Tibial nerve (tissue), 4 donors: ENCODE data around the gene ASCL1. TPM values are rescaled to one million over a fixed set of nuclear protein-coding genes. Genes with fewer than 3 reads are reported as not detected.

ENCODE experiments used
- DNase-seq, 2 donors: peaks; one replicate each; pipeline ENCODE4 v3.0.0-alpha.2; 2019; ENCODE audit warnings: low spot score in 2 of 2
- H3K27ac ChIP-seq, 4 donors: fragments of 200-600 bp; sonication (generic) in 3 of 4; one replicate each; pipeline ENCODE4 v1.5.1; 2017 to 2019; ENCODE audit warnings: mild to moderate bottlenecking in 1 of 4
- H3K27me3 ChIP-seq, 2 donors: fragments of 200-600 bp; sonication (generic) in 1 of 2; one replicate each; pipeline versions ENCODE4 v1.5.1 to v1.6.0; 2017 to 2019
- H3K36me3 ChIP-seq, 3 donors: fragments of 200-600 bp; sonication (generic); one replicate each; pipeline ENCODE4 v1.5.1; 2018 to 2019
- H3K4me1 ChIP-seq, 4 donors: fragments of 200-600 bp; sonication (generic) in 3 of 4; one replicate each; pipeline ENCODE4 v1.5.1; 2017 to 2019
- H3K4me3 ChIP-seq, 4 donors: fragments of 200-600 bp; sonication (generic) in 3 of 4; one replicate each; pipeline ENCODE4 v1.5.1; 2017 to 2019; ENCODE audit warnings: mild to moderate bottlenecking in 1 of 4, moderate library complexity in 1 of 4
- H3K9me3 ChIP-seq, 4 donors: fragments of 200-600 bp; sonication (generic) in 3 of 4; one replicate each; pipeline ENCODE4 v1.5.1; 2017 to 2019
- CTCF ChIP-seq, 5 experiments: fragments of 200-600 bp in 3 of 5; fragments of 450-650 bp in 2 of 5; sonication (generic) in 3 of 5; IDR thresholded peaks; one replicate each; pipeline ENCODE4 v1.5.1; 2016 to 2019; ENCODE audit warnings: antibody characterized with exemption in 5 of 5, mild to moderate bottlenecking in 3 of 5, moderate library complexity in 2 of 5
- EP300 ChIP-seq, 2 donors: sonication (generic); formaldehyde crosslinking; IDR thresholded peaks; one replicate each; pipeline ENCODE4 v1.6.1; 2017; ENCODE audit warnings: antibody characterized with exemption in 2 of 2, mild to moderate bottlenecking in 1 of 2
- POLR2A ChIP-seq, 2 donors: fragments of 450-650 bp; IDR thresholded peaks; one replicate each; pipeline ENCODE4 v1.6.1; 2017; ENCODE audit warnings: antibody characterized with exemption in 2 of 2, mild to moderate bottlenecking in 2 of 2, moderate library complexity in 2 of 2
- WGBS, 2 donors: methylation state at CpG; one replicate each; pipeline ENCODE4 v1.1.5; 2018; 5-methylcytosine and 5-hydroxymethylcytosine counted together
- total RNA-seq, 4 donors: library from RNA; depleted of rRNA; stranded (reverse); fragments of >200 nt; gene quantifications; one replicate each; pipeline ENCODE4 v1.1.0, GENCODE V29; 2016

Gene ASCL1
- total RNA-seq, 4 donors from 2014 or later: 1.6 TPM; not detected in 3

GRCh38 chr12:102950950-102951619 is 6.4 kb upstream of the ASCL1 start:
- Histone ChIP-seq H3K27me3 (peaks cover 0 to 63% of the 10 kb centered on the region in 2 donors), H3K4me3 (no peak overlapping the region), H3K9me3 (no peaks in the 10 kb centered on the region), H3K4me1 (peaks cover 0 to 19% (median 0%) of the 10 kb centered on the region in 4 donors), H3K27ac (no peak overlapping the region), H3K36me3 (no peaks in the 10 kb centered on the region)
- DNase-seq: no peak
- 11 to 12% methylated on average over 16 to 21 of the region's 21 CpGs for WGBS, 2 donors
- TF ChIP-seq POLR2A (IDR thresholded peaks at IDR 0.05) (no peak), EP300 (IDR thresholded peaks at IDR 0.05) (no peak), CTCF (IDR thresholded peaks at IDR 0.05) (no peak)

- H3K4me1 ChIP-seq: peaks cover 0 to 26% (median 2%) of the 10 kb centered on the region in 4 donors
- no peaks in the 10 kb centered on the region for H3K9me3 ChIP-seq
- no peak overlapping the region for H3K27ac ChIP-seq
- no peak for TF ChIP-seq CTCF (IDR thresholded peaks at IDR 0.05)
- TF ChIP-seq POLR2A (IDR thresholded peaks at IDR 0.05): no peak
- TF ChIP-seq EP300 (IDR thresholded peaks at IDR 0.05): no peak
- H3K4me3 ChIP-seq: no peak overlapping the region
- peaks cover 0 to 69% of the 10 kb centered on the region in 2 donors for H3K27me3 ChIP-seq
- H3K36me3 ChIP-seq: no peaks in the 10 kb centered on the region
- DNase-seq: no peak
- 31% methylated on average over 9 of the region's 9 CpGs for WGBS, 2 donors
Observed at GRCh38 chr12:102951841-102952240, 5.6 kb upstream of the ASCL1 start.

- no peak overlapping the region for H3K27ac ChIP-seq
Observed at GRCh38 chr12:102953221-102953620, 4.3 kb upstream of the ASCL1 start.

GRCh38 chr12:102954134-102954533 is 3.3 kb upstream of the ASCL1 start:
- no peaks in the 10 kb centered on the region for H3K9me3 ChIP-seq
- H3K36me3 ChIP-seq: no peaks in the 10 kb centered on the region
- 48 to 53% methylated on average over 1 of the region's 1 CpG for WGBS, 2 donors
- TF ChIP-seq EP300 (IDR thresholded peaks at IDR 0.05): no peak
- no peak for TF ChIP-seq POLR2A (IDR thresholded peaks at IDR 0.05)
- TF ChIP-seq CTCF (IDR thresholded peaks at IDR 0.05): no peak
- H3K27ac ChIP-seq: no peak overlapping the region
- H3K4me1 ChIP-seq: peaks cover 0 to 43% (median 6%) of the 10 kb centered on the region in 4 donors
- no peak overlapping the region for H3K4me3 ChIP-seq
- H3K27me3 ChIP-seq: peaks cover 0 to 87% of the 10 kb centered on the region in 2 donors
- DNase-seq: no peak

More at GRCh38 chr12:102953221-102953620, 4.3 kb upstream of the ASCL1 start:
- no peaks in the 10 kb centered on the region for H3K36me3 ChIP-seq
- DNase-seq: no peak
- H3K9me3 ChIP-seq: no peaks in the 10 kb centered on the region
- peaks cover 0 to 81% of the 10 kb centered on the region in 2 donors for H3K27me3 ChIP-seq
- TF ChIP-seq POLR2A (IDR thresholded peaks at IDR 0.05): no peak
- TF ChIP-seq CTCF (IDR thresholded peaks at IDR 0.05): no peak
- no peak for TF ChIP-seq EP300 (IDR thresholded peaks at IDR 0.05)
- H3K4me1 ChIP-seq: peaks cover 0 to 40% (median 6%) of the 10 kb centered on the region in 4 donors
- H3K4me3 ChIP-seq: no peak overlapping the region

- peak overlapping the region in 3 of 4 donors; percentile 1 to 53 (median 11) for H3K4me3 ChIP-seq
- DNase-seq: no peak
- H3K36me3 ChIP-seq: no peaks in the 10 kb centered on the region
- H3K27ac ChIP-seq: no peak overlapping the region
- no peaks in the 10 kb centered on the region for H3K9me3 ChIP-seq
- no peak for TF ChIP-seq EP300 (IDR thresholded peaks at IDR 0.05)
- TF ChIP-seq POLR2A (IDR thresholded peaks at IDR 0.05): no peak
- TF ChIP-seq CTCF (IDR thresholded peaks at IDR 0.05): no peak
- H3K27me3 ChIP-seq: peaks cover 0 to 84% of the 10 kb centered on the region in 2 donors
- peaks cover 0 to 33% (median 6%) of the 10 kb centered on the region in 4 donors for H3K4me1 ChIP-seq
- WGBS, 2 donors: 16 to 19% methylated on average over 14 to 16 of the region's 50 CpGs
Observed at GRCh38 chr12:102955926-102956737, 1.3 kb upstream of the ASCL1 start.
